ENCODE data around the gene RETN. TPM values are rescaled to one million over a fixed set of nuclear protein-coding genes. Genes with fewer than 3 reads are reported as not detected.

RETN gene
- total and polyA plus RNA-seq, 2 experiments from 2014 or later = not detected

- Histone ChIP-seq H3K4me2 (no peak overlapping the region), H4K20me1 (replicated peaks; ENCODE audit: insufficient read depth) (no peaks in the 10 kb centered on the region), H3K4me3 (no peak overlapping the region), H3K27me3 (ENCODE audit: insufficient read depth) (no peaks in the 10 kb centered on the region), H3K27ac (ENCODE audit: low read depth) (no peak overlapping the region), H2AFZ (no peak overlapping the region), H3K4me1 (ENCODE audit: insufficient read depth) (no peaks in the 10 kb centered on the region), H3K36me3 (ENCODE audit: insufficient read depth) (no peaks in the 10 kb centered on the region), H3K79me2 (replicated peaks; ENCODE audit: insufficient read depth) (no peaks in the 10 kb centered on the region), H3F3A (replicated peaks; ENCODE audit: low read depth) (no peaks in the 10 kb centered on the region), H3K9me2 (ENCODE audit: insufficient read depth) (no peaks in the 10 kb centered on the region)
- Mint-ChIP-seq H3K9me3 (no peaks in the 10 kb centered on the region; the same call in 2 of the 3 replicates), H3K4me1 (no peaks in the 10 kb centered on the region), H3K27me3 (ENCODE audit: insufficient read depth, low read depth, poor library complexity) (peaks cover 6% of the 10 kb centered on the region), H3K27ac (no peak overlapping the region), H3K4me3 (no peak overlapping the region), H3K36me3 (ENCODE audit: low read depth) (no peaks in the 10 kb centered on the region)
- ATAC-seq (no peak), DNase-seq (ENCODE audit: low spot score) (no peak)
- TF ChIP-seq CREB1 (CRISPR knock-in tag; IDR thresholded peaks at IDR 0.05; ENCODE audit: low read depth) = no peak
- TF ChIP-seq CTCF (conservative IDR thresholded peaks at IDR 0.05; ENCODE audit: low read depth in 2 of 2) = no peak
These were observed 46.8 kb downstream of the RETN start for GRCh38 chr19:7715671-7716070.

- ATAC-seq (no peak), DNase-seq (ENCODE audit: low spot score) (no peak)
- Histone ChIP-seq H3K9me2 (ENCODE audit: insufficient read depth) (no peaks in the 10 kb centered on the region), H3F3A (replicated peaks; ENCODE audit: low read depth) (no peaks in the 10 kb centered on the region), H3K4me3 (no peak overlapping the region), H3K79me2 (replicated peaks; ENCODE audit: insufficient read depth) (no peaks in the 10 kb centered on the region), H3K36me3 (ENCODE audit: insufficient read depth) (no peaks in the 10 kb centered on the region), H3K27ac (ENCODE audit: low read depth) (no peak overlapping the region), H2AFZ (no peak overlapping the region), H3K4me1 (ENCODE audit: insufficient read depth) (no peaks in the 10 kb centered on the region), H4K20me1 (replicated peaks; ENCODE audit: insufficient read depth) (no peaks in the 10 kb centered on the region), H3K4me2 (no peak overlapping the region), H3K27me3 (ENCODE audit: insufficient read depth) (no peaks in the 10 kb centered on the region)
- no peaks in the 10 kb centered on the region for H3K4me1 Mint-ChIP-seq
- no peak overlapping the region for H3K4me3 Mint-ChIP-seq
- H3K27me3 Mint-ChIP-seq (ENCODE audit: insufficient read depth, low read depth, poor library complexity) = peaks cover 6% of the 10 kb centered on the region
- no peaks in the 10 kb centered on the region for H3K36me3 Mint-ChIP-seq (ENCODE audit: low read depth)
- H3K9me3 Mint-ChIP-seq = no peaks in the 10 kb centered on the region; the same call in 2 of the 3 replicates
- H3K27ac Mint-ChIP-seq = no peak overlapping the region
- TF ChIP-seq POLR2AphosphoS5 (IDR thresholded peaks at IDR 0.05; ENCODE audit: low read depth) (no peak), ZNF114 (CRISPR knock-in tag; IDR thresholded peaks at IDR 0.05) (no peak), ETS1 (IDR thresholded peaks at IDR 0.05) (no peak), JUNB (IDR thresholded peaks at IDR 0.05; ENCODE audit: unreplicated experiment) (no peak), CTCF (conservative IDR thresholded peaks at IDR 0.05; ENCODE audit: low read depth in 2 of 2) (no peak), ZNF462 (CRISPR knock-in tag; IDR thresholded peaks at IDR 0.05) (no peak)
These were observed 47.9 kb downstream of the RETN start for GRCh38 chr19:7716762-7717161.
